ENCODE results near the gene CNNM3. TPM values are rescaled to one million over a fixed set of nuclear protein-coding genes. Genes with fewer than 3 reads are reported as not detected.

CNNM3 gene
- total RNA-seq, 2 experiments from 2014 or later: 28.0 to 30.5 TPM

DNA sequence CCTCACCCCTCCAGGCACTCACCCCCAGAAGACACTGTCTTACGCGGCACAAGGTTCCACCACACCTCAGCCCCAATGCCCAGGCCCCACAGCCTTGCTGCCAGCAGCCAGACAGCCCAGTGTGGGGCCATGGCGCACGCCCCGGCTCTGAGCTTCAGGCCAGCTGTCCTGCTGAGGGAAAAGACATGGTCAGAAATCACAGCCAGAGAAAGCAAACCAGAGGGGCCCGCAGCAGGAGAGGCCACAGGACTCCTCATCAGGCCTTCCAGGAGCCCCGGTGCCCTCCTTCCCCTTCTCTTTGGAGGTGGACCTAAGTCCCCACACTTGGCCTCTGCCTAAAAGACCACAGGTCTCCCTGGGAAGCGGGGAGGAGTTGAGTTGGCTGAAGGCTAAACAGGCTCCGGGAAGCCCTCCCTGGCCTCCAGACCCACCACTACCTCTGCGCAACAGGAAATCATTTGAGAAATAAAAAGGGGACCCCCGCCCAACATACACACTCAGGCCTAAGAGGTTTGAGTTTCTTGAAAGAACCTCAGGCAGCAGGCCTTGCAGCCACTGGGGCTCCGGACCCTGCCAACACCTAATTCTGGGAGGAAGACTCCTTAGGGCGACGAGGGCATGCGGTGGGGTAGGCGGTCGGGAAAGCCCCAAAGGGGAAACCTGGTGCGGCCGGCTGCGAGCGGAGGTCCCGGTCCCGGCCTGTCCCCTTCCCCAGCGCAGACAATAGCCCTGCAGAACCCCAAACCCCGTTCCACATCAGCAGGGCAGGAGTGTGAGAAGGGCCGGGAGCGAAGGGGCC, 51.9 kb downstream of the CNNM3 start:
- ATAC-seq: peak; percentile 2
- peak overlapping the region; percentile 69 for H3K4me3 Mint-ChIP-seq
- H3K9me3 Mint-ChIP-seq (ENCODE audit: low read depth): no peaks in the 10 kb centered on the region
- H3K4me1 Mint-ChIP-seq: peaks cover 35% of the 10 kb centered on the region
- H3K36me3 Mint-ChIP-seq: no peaks in the 10 kb centered on the region
- CTCF ChIA-PET: interaction anchor here (0.7 to 3.6 kb wide), 21 partner anchors 10 to 794 kb away, joined by 3 to 40 read pairs (median 4); partner anchors contain the start of gene ANKRD39
- peak; percentile 53 for DNase-seq
- H3K27me3 Mint-ChIP-seq: peaks cover 13% of the 10 kb centered on the region
- peak overlapping the region; percentile 74 for H3K27ac Mint-ChIP-seq

DNA sequence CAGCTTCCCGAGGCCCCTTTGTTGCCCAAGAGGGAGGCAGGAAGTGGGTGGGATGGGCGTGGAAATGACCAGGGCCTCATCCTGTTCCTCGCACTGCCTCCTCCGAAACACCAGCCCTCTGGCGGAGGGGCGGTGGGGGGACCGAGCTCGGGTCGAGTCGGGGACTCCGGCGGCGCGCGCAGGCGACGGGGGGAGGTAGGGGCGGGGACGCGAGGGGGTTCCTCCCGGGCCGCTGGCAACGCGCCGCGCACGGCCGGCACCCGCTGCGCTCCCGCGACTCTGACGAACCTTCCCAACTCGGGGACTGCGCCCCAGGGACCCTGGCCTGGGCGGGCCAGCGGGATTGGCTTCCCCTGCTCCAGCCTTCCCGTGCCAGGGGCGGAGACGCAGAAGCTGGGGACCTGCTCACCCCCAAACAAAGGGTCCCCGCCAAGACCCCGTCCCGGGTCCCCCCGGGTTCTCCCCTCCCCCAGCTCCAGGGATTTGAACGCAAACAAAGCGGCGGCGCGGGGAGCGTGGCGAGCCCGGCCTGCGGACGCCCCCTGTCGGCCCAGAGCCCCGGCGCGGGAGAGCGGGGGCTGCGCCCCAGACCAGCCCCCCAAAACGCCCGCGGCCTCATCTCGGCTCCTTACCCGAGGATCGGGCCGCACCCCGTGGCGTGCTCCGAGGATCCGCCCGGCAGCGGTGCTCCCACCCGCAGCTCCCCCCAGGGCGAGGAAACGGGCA, 52.6 kb downstream of the CNNM3 start:
- Mint-ChIP-seq H3K27me3 (peaks cover 13% of the 10 kb centered on the region), H3K9me3 (ENCODE audit: low read depth) (no peaks in the 10 kb centered on the region), H3K4me3 (peak overlapping the region; percentile 69), H3K4me1 (peaks cover 32% of the 10 kb centered on the region), H3K27ac (peak overlapping the region; percentile 74), H3K36me3 (no peaks in the 10 kb centered on the region)
- DNase-seq: peak; percentile 81
- ATAC-seq: peak; percentile 66
- CTCF ChIA-PET: interaction anchor here (0.7 to 3.6 kb wide), 20 partner anchors 11 to 794 kb away, joined by 3 to 40 read pairs (median 5); partner anchors contain the start of gene ANKRD39

DNA sequence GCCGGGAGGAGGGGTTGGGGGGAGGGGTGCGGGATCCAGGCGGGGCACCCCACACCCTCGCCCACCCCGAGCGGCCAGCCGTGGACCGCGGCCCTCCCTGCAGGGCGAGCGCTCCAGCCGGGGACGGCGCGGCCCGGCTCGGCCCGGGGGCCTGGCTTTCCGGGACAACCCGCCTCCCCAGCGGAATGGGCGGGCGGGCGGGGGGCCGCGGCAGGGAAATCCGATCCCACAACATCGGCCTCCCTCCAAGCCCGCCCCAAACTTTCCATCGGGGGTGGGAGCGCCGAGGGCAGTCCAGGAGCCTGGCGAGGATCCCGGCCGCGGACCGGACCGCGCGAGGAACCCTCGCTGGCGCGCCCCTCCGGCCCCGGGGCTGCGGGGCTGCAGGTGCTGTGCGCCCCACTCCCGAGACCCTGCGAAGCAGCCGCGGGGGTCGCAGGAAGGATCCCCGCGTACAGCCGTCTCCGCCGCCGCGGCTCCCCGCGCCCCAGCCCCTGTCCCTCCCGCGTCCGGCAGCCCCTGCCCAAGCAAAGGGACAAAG, 53.3 kb downstream of the CNNM3 start:
- H3K4me1 Mint-ChIP-seq: peaks cover 34% of the 10 kb centered on the region
- H3K36me3 Mint-ChIP-seq: no peaks in the 10 kb centered on the region
- DNase-seq (no peak), ATAC-seq (peak; percentile 21)
- no peak overlapping the region for H3K27ac Mint-ChIP-seq
- H3K4me3 Mint-ChIP-seq: no peak overlapping the region
- H3K9me3 Mint-ChIP-seq (ENCODE audit: low read depth): no peaks in the 10 kb centered on the region
- CTCF ChIA-PET: interaction anchor here (0.9 to 3.6 kb wide), 15 partner anchors 11 to 94 kb away, joined by 3 to 40 read pairs (median 8); partner anchors contain the start of gene ANKRD39
- H3K27me3 Mint-ChIP-seq: peaks cover 15% of the 10 kb centered on the region

DNA sequence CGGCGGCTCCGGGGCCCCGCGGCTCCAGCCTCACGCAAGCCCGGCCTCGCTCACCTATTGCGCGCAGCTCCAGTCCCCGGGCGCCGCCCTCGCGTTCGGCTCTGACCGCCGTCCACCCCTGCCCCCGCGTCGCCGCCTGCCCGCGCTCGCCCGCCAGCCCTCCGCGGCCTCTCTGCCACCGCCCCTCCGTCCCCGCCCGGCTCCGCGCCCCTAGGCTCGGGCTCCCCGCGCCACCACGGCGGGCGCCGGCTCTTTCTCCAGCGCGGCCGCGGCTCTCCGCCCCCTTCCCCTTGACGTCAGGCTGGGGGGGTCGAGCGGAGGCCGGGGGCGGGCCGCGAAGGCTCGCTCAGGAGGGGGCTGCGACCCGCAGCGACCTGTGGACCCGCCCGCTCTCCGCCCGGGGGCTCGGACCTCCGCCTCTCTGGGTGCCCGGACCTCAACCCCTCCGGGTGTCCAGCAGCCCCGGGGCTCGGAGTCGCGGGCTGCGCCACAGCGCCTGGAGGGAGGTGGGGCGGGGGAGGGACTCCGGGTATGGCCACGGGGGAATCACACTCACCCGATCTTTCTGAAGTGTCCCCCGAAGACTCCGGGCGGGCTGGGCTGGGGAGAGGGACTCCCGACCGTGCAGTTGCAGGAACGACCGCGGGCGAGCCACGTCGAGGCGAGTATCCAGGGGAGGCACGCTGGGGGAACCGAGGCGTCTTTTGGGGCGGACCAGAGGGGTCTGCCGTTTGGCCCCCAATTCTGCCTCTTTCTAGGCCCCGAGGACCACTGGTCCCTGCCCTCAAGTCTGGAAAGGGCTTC, 54.0 kb downstream of the CNNM3 start, which contains the start of gene SEMA4C:
TSS of gene SEMA4C (minus strand) at position 259 of the 804 bp plus-strand sequence. CDS start 2,194 bp downstream, outside the sequence.
- CTCF ChIA-PET: interaction anchor here (1.0 to 3.6 kb wide), 9 partner anchors 10 to 93 kb away, joined by 3 to 40 read pairs (median 8); partner anchors contain the start of gene ANKRD39
- Mint-ChIP-seq H3K36me3 (no peaks in the 10 kb centered on the region), H3K27ac (peak within 1 kb of the TSS; percentile 18), H3K4me3 (peak within 1 kb of the TSS; percentile 62), H3K9me3 (ENCODE audit: low read depth) (no peaks in the 10 kb centered on the region), H3K27me3 (peaks cover 16% of the 10 kb centered on the region), H3K4me1 (peaks cover 35% of the 10 kb centered on the region)
- DNase-seq: no peak
- ATAC-seq: peak; percentile 40

DNA sequence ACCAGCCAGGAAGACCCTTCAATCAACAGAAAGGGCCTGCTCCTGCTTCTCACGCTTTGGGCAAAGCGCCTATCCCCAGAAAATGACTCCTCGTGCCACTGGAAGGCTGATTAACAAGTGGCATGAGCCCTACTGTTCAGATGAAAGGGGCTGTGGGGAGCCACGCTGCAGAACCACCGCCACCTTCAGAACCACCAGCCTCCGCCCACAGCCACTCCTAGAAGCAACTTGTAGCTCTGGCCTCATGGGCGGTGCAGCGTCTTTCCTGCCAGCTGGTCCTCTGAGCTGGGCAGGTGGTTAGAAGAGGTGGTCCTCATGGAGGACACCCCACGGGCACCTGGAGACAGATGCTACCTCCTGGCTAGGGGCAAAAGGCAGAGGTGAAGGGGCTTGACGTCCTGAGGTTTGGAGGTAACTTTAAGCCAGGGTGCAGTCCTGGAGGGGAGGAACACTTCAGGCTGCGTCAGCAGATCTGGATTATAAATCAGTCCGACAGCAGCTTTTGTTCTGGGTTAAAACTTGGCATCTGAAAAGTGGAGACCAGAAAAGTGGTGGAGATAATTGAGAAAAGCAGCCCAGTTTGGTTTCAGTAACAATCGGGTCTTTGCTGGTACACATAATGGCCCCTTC, 54.7 kb downstream of the CNNM3 start:
- peak overlapping the region; percentile 18 for H3K27ac Mint-ChIP-seq
- peak overlapping the region; percentile 62 for H3K4me3 Mint-ChIP-seq
- no peaks in the 10 kb centered on the region for H3K9me3 Mint-ChIP-seq (ENCODE audit: low read depth)
- H3K36me3 Mint-ChIP-seq: no peaks in the 10 kb centered on the region
- CTCF ChIA-PET: interaction anchor here (0.7 to 3.6 kb wide), 8 partner anchors 9 to 93 kb away, joined by 3 to 9 read pairs (median 3); partner anchors contain the start of gene ANKRD39
- DNase-seq (peak; percentile 66), ATAC-seq (peak; percentile 17)
- H3K27me3 Mint-ChIP-seq: peaks cover 16% of the 10 kb centered on the region
- H3K4me1 Mint-ChIP-seq: peaks cover 36% of the 10 kb centered on the region

DNA sequence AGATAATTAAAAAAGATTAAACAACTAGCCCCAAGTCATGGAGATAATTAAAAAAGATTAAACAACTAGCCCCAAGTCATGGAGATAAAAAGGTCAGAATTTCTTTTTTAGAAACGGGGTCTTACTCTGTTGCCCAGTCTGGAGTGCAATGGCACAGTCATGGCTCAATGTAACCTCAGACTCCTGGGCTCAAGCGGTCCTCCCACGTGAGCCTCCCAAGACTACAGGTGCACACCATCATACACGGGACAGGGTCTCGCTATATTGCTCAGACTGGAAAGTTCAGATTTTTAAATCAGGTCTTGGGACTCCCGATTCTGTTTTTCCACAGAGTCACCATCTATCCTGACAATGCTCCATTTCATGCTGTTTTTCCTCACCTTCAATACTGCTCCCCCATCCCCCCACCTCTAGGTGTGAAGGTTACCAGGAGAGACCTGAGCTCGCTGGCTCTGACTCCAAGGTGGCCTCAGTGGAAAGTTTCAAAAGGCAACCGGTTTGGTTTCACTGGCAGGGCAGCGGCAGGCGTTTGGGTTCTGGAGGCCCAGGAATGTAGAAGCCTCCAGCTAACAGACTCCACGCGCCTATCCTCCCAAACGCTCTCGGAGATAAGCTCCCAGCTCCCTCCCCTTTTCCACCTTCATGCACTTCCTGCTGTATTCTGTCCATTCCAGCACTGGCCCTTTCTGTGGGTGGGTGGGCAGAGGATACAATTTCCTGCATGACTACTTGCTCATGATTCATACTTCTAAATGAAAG, 56.7 kb downstream of the CNNM3 start:
- H3K27me3 Mint-ChIP-seq: peaks cover 16% of the 10 kb centered on the region

DNA sequence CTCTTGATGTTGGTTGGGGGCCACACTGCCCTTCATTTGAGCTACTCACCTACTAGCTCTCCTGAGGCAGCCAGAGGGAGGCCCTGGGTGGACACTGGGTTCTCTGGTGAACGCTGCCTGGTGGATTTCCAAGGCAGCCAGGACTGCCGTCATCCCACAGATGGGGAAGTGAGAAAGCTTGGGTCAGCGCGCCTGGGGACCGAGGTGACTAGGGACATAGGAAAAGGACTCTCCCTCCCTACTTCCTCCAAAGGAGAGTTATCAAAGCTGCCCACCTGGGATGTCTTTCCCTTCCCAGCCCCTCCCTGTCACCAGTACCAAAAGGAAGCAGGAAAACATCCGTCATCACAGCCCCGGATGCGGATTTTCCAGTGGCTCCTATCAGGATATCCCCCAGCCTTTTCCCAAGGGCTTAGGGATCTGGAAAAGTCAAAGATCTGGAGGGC, 57.6 kb downstream of the CNNM3 start:
- no peak overlapping the region for H3K4me3 Mint-ChIP-seq
- peaks cover 16% of the 10 kb centered on the region for H3K27me3 Mint-ChIP-seq
- ATAC-seq (no peak), DNase-seq (no peak)
- CTCF ChIA-PET: interaction anchor here (1.7 kb wide), 1 partner anchor 16 kb away, joined by 13 read pairs; the partner anchor contains the start of gene ANKRD39
- H3K36me3 Mint-ChIP-seq: no peaks in the 10 kb centered on the region
- H3K9me3 Mint-ChIP-seq (ENCODE audit: low read depth): no peaks in the 10 kb centered on the region
- H3K27ac Mint-ChIP-seq: no peak overlapping the region
- H3K4me1 Mint-ChIP-seq: peaks cover 20% of the 10 kb centered on the region

More for the DNA sequence above, 56.7 kb downstream of the CNNM3 start:
- CTCF ChIA-PET: interaction anchor here (0.7 to 1.9 kb wide), 2 partner anchors 78 to 83 kb away, joined by 3 to 7 read pairs; no protein-coding TSS in a partner anchor
- Mint-ChIP-seq H3K4me3 (no peak overlapping the region), H3K27ac (no peak overlapping the region), H3K9me3 (ENCODE audit: low read depth) (no peaks in the 10 kb centered on the region), H3K4me1 (peaks cover 23% of the 10 kb centered on the region), H3K36me3 (no peaks in the 10 kb centered on the region)
- ATAC-seq (no peak), DNase-seq (no peak)

DNA sequence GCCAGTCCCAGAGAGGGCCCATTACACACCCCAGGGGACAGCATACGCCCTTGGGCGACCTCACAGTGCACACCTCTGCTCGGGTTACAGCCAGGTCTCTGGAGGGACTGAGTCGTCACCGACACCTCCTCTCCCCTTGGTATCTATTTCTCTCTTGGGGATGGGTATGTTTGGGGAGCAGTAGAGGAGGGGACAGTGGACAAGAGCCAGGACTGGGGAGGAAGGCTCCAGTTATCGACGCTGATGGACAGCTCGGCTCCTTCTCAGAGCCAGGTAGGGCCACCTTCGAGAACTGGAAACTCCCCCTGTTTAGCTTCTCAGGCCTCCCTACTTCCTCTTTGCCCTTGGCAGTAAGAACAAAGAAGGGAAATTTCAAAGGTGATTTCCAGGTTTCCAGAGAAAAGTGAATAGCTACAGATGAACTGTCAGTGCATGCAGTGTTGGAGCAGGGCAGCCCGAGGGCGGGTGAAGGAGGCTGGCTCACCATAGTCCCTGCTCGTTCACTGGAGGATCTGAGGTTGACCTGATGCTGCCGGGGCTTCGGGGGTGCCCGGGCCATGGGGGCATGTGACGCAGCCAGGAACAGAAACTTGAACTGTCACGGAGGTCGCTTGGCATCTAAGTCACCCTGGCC, 58.2 kb downstream of the CNNM3 start:
- H3K4me1 Mint-ChIP-seq: peaks cover 20% of the 10 kb centered on the region
- no peak overlapping the region for H3K4me3 Mint-ChIP-seq
- no peaks in the 10 kb centered on the region for H3K36me3 Mint-ChIP-seq
- no peak overlapping the region for H3K27ac Mint-ChIP-seq
- ATAC-seq (no peak), DNase-seq (no peak)
- CTCF ChIA-PET: interaction anchor here (0.8 to 1.7 kb wide), 3 partner anchors 16 to 87 kb away, joined by 3 to 13 read pairs (median 3); partner anchors contain the start of gene ANKRD39
- H3K9me3 Mint-ChIP-seq (ENCODE audit: low read depth): no peaks in the 10 kb centered on the region
- H3K27me3 Mint-ChIP-seq: peaks cover 16% of the 10 kb centered on the region

DNA sequence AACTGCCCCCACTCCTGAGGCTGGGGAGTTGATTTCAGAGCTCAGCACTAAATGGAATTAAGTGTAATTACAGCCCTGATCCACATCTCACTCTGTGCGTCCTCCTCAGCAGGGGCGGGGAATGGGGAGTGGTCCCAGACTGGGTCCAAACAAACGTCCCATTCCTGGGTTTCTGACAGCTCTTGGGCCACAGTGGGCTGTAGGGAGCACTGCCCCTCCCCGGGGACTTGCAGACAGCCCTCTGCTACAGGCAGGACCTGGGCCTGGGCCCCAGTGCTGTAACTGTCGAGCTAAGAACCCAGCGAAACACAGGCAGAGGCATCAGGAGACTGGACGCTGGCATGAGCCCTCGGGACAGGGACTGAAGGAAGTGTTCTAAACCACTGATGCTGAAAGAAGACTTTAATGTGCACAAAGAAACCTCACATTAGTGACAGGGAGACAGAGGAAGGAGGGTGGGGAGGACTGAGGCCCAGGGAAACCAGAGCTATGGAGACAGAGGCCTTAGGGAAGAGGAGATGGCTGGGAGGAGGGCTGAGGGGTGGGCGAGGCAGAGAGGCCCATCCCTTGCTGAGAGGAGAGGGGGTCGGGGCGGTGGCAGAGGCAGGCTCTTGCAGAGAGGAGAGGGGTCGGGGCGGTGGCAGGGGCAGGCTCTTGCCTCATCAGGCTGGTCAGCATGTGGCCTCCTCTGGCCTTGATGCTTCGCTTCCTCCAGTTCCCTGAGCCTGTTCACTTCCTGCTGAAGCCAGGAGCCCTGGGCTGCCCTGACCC, 59.6 kb downstream of the CNNM3 start:
- H3K27ac Mint-ChIP-seq: no peak overlapping the region
- H3K36me3 Mint-ChIP-seq: no peaks in the 10 kb centered on the region
- CTCF ChIA-PET: interaction anchor here (0.7 to 1.0 kb wide), 2 partner anchors 18 to 213 kb away, joined by 3 to 6 read pairs; partner anchors contain the start of gene ANKRD39
- H3K4me1 Mint-ChIP-seq: peaks cover 15% of the 10 kb centered on the region
- H3K27me3 Mint-ChIP-seq: peaks cover 11% of the 10 kb centered on the region
- H3K4me3 Mint-ChIP-seq: no peak overlapping the region
- H3K9me3 Mint-ChIP-seq (ENCODE audit: low read depth): no peaks in the 10 kb centered on the region
- DNase-seq (no peak), ATAC-seq (no peak)

DNA sequence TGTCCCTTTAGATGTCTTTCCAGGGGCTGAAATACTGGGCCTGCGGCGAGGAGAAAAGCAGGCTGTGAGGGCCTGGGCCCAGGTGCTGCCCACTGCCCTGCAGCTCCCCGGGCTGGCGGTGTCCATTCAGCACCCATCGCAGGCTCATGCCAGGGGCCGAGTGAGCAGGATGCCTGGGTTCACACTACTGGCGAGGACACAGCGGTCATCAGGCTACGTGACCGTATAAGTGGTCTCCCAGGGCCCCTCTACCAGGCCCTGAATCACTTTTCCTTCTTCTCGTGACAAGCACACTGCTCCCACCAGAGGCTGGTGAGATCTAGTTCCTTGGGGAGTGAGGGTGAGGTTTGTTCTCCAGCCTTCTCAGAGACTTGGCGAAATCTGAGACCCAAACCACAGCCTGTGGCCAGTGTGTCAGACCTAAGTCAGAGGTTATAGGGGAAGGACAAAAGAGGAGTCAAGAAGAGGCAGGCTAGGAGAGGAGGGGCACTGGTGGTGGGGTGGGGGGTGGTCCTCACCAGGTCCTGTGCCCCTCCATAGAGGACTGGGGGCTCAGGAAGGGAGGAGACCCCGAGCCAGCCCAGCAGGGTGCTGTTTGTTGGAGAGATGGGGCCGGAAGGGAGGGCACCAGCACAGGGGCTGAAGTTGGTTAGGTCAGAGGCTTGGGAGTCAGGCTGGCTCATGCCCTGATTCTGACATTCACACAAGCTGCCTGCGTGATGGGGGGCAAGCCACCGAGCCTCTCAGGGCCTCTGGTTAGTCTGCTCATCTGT, 60.4 kb downstream of the CNNM3 start:
- no peaks in the 10 kb centered on the region for H3K9me3 Mint-ChIP-seq (ENCODE audit: low read depth)
- no peak overlapping the region for H3K27ac Mint-ChIP-seq
- H3K36me3 Mint-ChIP-seq: no peaks in the 10 kb centered on the region
- H3K4me3 Mint-ChIP-seq: no peak overlapping the region
- DNase-seq (no peak), ATAC-seq (no peak)
- H3K27me3 Mint-ChIP-seq: peaks cover 3% of the 10 kb centered on the region
- CTCF ChIA-PET: interaction anchor here (1.0 to 1.7 kb wide), 2 partner anchors 19 to 75 kb away, joined by 6 to 7 read pairs; partner anchors contain the start of gene ANKRD39
- peaks cover 9% of the 10 kb centered on the region for H3K4me1 Mint-ChIP-seq
